Lung (tissue), 12 donors: ENCODE results near the gene CKMT2. TPM values are rescaled to one million over a fixed set of nuclear protein-coding genes. Genes with fewer than 3 reads are reported as not detected.

ENCODE experiments used
- ATAC-seq: fragments of 200-7000 bp; cut with Tn5 transposase; one replicate; pipeline ENCODE4 v1.9.1; 2020; ENCODE audit warnings: moderate number of reproducible peaks; ENCODE audit not compliant: insufficient read depth, low FRiP score
- DNase-seq, 3 donors: peaks; one replicate each; pipeline ENCODE4 v3.0.0-alpha.2; 2013 to 2017
- H3K27ac ChIP-seq, 2 donors: one replicate each; pipeline ENCODE4 v1.5.1; 2013; ENCODE audit warnings: mild to moderate bottlenecking in 2 of 2, moderate library complexity in 2 of 2, control low read depth in 1 of 2, inconsistent platforms in 1 of 2, low read depth in 1 of 2, low read length in 1 of 2
- H3K27me3 ChIP-seq, 3 donors: one replicate each; pipeline ENCODE4 v1.5.1; 2013; ENCODE audit warnings: low read length in 2 of 3; ENCODE audit not compliant: control insufficient read depth in 3 of 3, insufficient read depth in 3 of 3
- H3K36me3 ChIP-seq, 4 donors: one replicate each; pipeline ENCODE4 v1.5.1; 2013; ENCODE audit warnings: low read length in 4 of 4, mild to moderate bottlenecking in 1 of 4, moderate library complexity in 1 of 4; ENCODE audit not compliant: control insufficient read depth in 4 of 4, insufficient read depth in 4 of 4
- H3K4me1 ChIP-seq, 5 donors: one replicate each; pipeline ENCODE4 v1.5.1; 2013; ENCODE audit warnings: low read length in 5 of 5, mild to moderate bottlenecking in 2 of 5, moderate library complexity in 1 of 5; ENCODE audit not compliant: control insufficient read depth in 5 of 5, insufficient read depth in 5 of 5
- H3K4me3 ChIP-seq: one replicate; pipeline ENCODE4 v1.5.1; 2013; ENCODE audit warnings: mild to moderate bottlenecking, control low read depth, moderate library complexity
- H3K9ac ChIP-seq, 2 donors: one replicate each; pipeline ENCODE4 v1.5.1; 2013; ENCODE audit warnings: low read length in 2 of 2, control low read depth in 1 of 2; ENCODE audit not compliant: insufficient read depth in 1 of 2
- H3K9me3 ChIP-seq, 4 donors: one replicate each; pipeline ENCODE4 v1.5.1; 2013; ENCODE audit warnings: low read length in 3 of 4, mild to moderate bottlenecking in 1 of 4, moderate library complexity in 1 of 4; ENCODE audit not compliant: control insufficient read depth in 4 of 4, insufficient read depth in 3 of 4
- CTCF ChIP-seq: IDR thresholded peaks from 2 replicates; pipeline ENCODE4 v1.5.1; 2012; ENCODE audit warnings: mild to moderate bottlenecking; ENCODE audit errors: control extremely low read depth, extremely low read depth
- WGBS, 2 donors: extraction: QIAGEN DNeasy Blood & Tissue Kit; methylation state at CpG; one replicate each; pipeline ENCODE4 v1.1.7; 2013; 5-methylcytosine and 5-hydroxymethylcytosine counted together
- polyA plus RNA-seq, 2 donors: library from polyadenylated mRNA; stranded (reverse); fragments of 200-250 nt; gene quantifications; one replicate each; pipeline ENCODE4 v1.2.1, GENCODE V29; 2013
- total RNA-seq, 2 donors: library from RNA; depleted of rRNA in 1 of 2; stranded (reverse); fragments of >200 nt in 1 of 2; gene quantifications; one replicate each; pipeline ENCODE4 v1.2.1, GENCODE V29; 2014 to 2021
- donor health status: control.
- donor health status: control.
- donor health status: Bipolar disorder and iron deficiency.
- donor health status: healthy.
- donor health status: DM: yes; HTN: yes; CAD: no.

Gene CKMT2
- total and polyA plus RNA-seq, 4 donors, result 1.2 to 2.8 (median 1.8) TPM

DNA sequence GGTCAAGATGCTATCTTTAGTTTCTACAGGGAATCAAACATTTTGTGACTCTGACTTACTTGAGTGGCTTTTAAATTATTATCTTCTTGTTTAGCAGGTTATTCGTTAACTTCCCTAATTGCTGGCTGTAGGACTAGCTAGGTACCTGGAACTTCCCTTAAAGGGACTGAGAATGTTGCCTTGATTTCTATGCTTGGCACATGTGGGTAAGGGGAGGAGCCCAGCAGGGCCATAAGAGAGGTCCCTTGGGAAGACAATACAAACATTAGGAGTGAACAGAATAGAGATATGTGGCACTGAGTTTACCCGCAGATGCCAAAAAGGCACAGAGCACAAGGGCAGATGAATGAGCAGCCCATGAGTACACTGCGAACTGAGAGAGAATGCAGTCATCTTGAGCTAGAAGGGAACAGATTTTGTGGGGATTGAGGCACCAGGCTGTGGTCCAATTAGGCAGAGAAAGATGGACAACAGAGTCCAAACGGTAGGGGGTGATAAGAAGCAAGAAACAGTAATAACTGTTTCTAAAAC lies 9.8 kb downstream of the CKMT2 start:
- H3K9ac ChIP-seq, result no peak overlapping the region
- H3K9me3 ChIP-seq, result no peaks in the 10 kb centered on the region
- ATAC-seq (no peak), DNase-seq (no peak)
- H3K4me1 ChIP-seq, result peaks cover 0 to 35% (median 0%) of the 10 kb centered on the region in 5 donors
- 81 to 82% methylated on average over 4 of the region's 4 CpGs for WGBS, 2 donors
- no peak for TF ChIP-seq CTCF
- no peaks in the 10 kb centered on the region for H3K27me3 ChIP-seq
- H3K27ac ChIP-seq, result peak overlapping the region in 1 of 2 donors; percentile 71
- no peak overlapping the region for H3K4me3 ChIP-seq
- peaks cover 0 to 3% (median 0%) of the 10 kb centered on the region in 4 donors for H3K36me3 ChIP-seq

GRCh38 chr5:81244451-81244850 lies 11.3 kb downstream of the CKMT2 start:
- Histone ChIP-seq H3K27ac (peak overlapping the region in 1 of 2 donors; percentile 79), H3K27me3 (no peaks in the 10 kb centered on the region), H3K36me3 (no peaks in the 10 kb centered on the region), H3K9ac (no peak overlapping the region), H3K4me3 (no peak overlapping the region), H3K4me1 (peaks cover 0 to 45% (median 0%) of the 10 kb centered on the region in 5 donors), H3K9me3 (no peaks in the 10 kb centered on the region)
- 89 to 90% methylated on average over 4 of the region's 4 CpGs for WGBS, 2 donors
- DNase-seq (no peak), ATAC-seq (no peak)
- TF ChIP-seq CTCF, result no peak

- no peak overlapping the region for H3K9ac ChIP-seq
- no peaks in the 10 kb centered on the region for H3K27me3 ChIP-seq
- ATAC-seq, result no peak
- TF ChIP-seq CTCF, result no peak
- peak overlapping the region in 1 of 2 donors; percentile 54 for H3K27ac ChIP-seq
- peaks cover 0 to 2% (median 0%) of the 10 kb centered on the region in 4 donors for H3K9me3 ChIP-seq
- no peak overlapping the region for H3K4me3 ChIP-seq
- WGBS, 2 donors, result 91 to 93% methylated on average over 5 of the region's 5 CpGs
- peaks cover 0 to 7% (median 3%) of the 10 kb centered on the region in 4 donors for H3K36me3 ChIP-seq
- no peak for DNase-seq
- peaks cover 0 to 44% (median 0%) of the 10 kb centered on the region in 5 donors for H3K4me1 ChIP-seq
Observed at GRCh38 chr5:81245871-81246235, 12.7 kb downstream of the CKMT2 start.

- H3K4me1 ChIP-seq, result peaks cover 0 to 42% (median 0%) of the 10 kb centered on the region in 5 donors
- H3K27ac ChIP-seq, result peak overlapping the region in 1 of 2 donors; percentile 54
- no peak overlapping the region for H3K9ac ChIP-seq
- no peaks in the 10 kb centered on the region for H3K27me3 ChIP-seq
- no peak for ATAC-seq
- no peak for TF ChIP-seq CTCF
- H3K9me3 ChIP-seq, result peaks cover 0 to 2% (median 0%) of the 10 kb centered on the region in 4 donors
- no peak for DNase-seq
- H3K4me3 ChIP-seq, result no peak overlapping the region
- peaks cover 0 to 7% (median 4%) of the 10 kb centered on the region in 4 donors for H3K36me3 ChIP-seq
- WGBS, 2 donors, result 94 to 98% methylated on average over 6 of the region's 6 CpGs
Observed at GRCh38 chr5:81246697-81247096, 13.6 kb downstream of the CKMT2 start.
